Fibroblast of lung (primary cell): Measurements from ENCODE around the gene BTBD8. TPM values are rescaled to one million over a fixed set of nuclear protein-coding genes. Genes with fewer than 3 reads are reported as not detected.
A peak's percentile ranks its signal among the peaks of the same experiment; 100 is the strongest.

Source experiments
- DNase-seq, 2 donors: peaks; one replicate each; pipeline versions ENCODE4 v3.0.0 to v3.0.0-alpha.2; 2010; ENCODE audit warnings: low read depth in 2 of 2
- H2AFZ ChIP-seq: 2 replicates; pipeline ENCODE4 v1.5.1; 2012; ENCODE audit warnings: low read length, control low read depth, inconsistent platforms
- H3K27ac ChIP-seq: 2 replicates; pipeline ENCODE4 v1.5.1; 2011; ENCODE audit warnings: low read length, control low read depth; ENCODE audit not compliant: insufficient read depth
- H3K27me3 ChIP-seq: 2 replicates; pipeline ENCODE4 v1.5.1; 2011; ENCODE audit warnings: mild to moderate bottlenecking, low read length; ENCODE audit not compliant: control insufficient read depth, insufficient read depth
- H3K36me3 ChIP-seq: 2 replicates; pipeline ENCODE4 v1.5.1; 2011; ENCODE audit warnings: low read length; ENCODE audit not compliant: control insufficient read depth, insufficient read depth
- H3K4me1 ChIP-seq: 2 replicates; pipeline ENCODE4 v1.5.1; 2011; ENCODE audit warnings: low read length; ENCODE audit not compliant: control insufficient read depth, insufficient read depth; ENCODE audit errors: extremely low read depth
- H3K4me2 ChIP-seq: 2 replicates; pipeline ENCODE4 v1.5.1; 2011; ENCODE audit warnings: low read length, control low read depth; ENCODE audit not compliant: insufficient read depth; ENCODE audit errors: extremely low read depth
- H3K4me3 ChIP-seq, 4 experiments: fragments of 200-600 bp in 1 of 4; sonication (generic) in 1 of 4; replicated peaks in 1 of 4; 2 replicates each; pipeline ENCODE4 v1.5.1; 2011 to 2016; ENCODE audit warnings: low read length in 4 of 4, low read depth in 3 of 4, mild to moderate bottlenecking in 3 of 4, control low read depth in 2 of 4, inconsistent platforms in 1 of 4, mixed read lengths in 1 of 4; ENCODE audit not compliant: insufficient read depth in 1 of 4; ENCODE audit errors: control extremely low read depth in 1 of 4
- H3K79me2 ChIP-seq: 2 replicates; pipeline ENCODE4 v1.5.1; 2012; ENCODE audit warnings: mild to moderate bottlenecking, low read length, inconsistent platforms; ENCODE audit not compliant: control insufficient read depth, insufficient read depth
- H3K9ac ChIP-seq: 2 replicates; pipeline ENCODE4 v1.5.1; 2011; ENCODE audit warnings: mild to moderate bottlenecking, low read length, control low read depth; ENCODE audit not compliant: insufficient read depth
- H3K9me3 ChIP-seq: 2 replicates; pipeline ENCODE4 v1.5.1; 2012; ENCODE audit warnings: low read depth, low read length; ENCODE audit not compliant: control insufficient read depth, insufficient read depth
- H4K20me1 ChIP-seq: 2 replicates; pipeline ENCODE4 v1.5.1; 2011; ENCODE audit warnings: low read length; ENCODE audit not compliant: control insufficient read depth, insufficient read depth; ENCODE audit errors: extremely low read depth
- EZH2 ChIP-seq: IDR thresholded peaks from 2 replicates; pipeline ENCODE4 v1.5.1; 2012; ENCODE audit warnings: low read length, control low read depth, mild to moderate bottlenecking; ENCODE audit errors: missing control alignments
- polyA plus RNA-seq, 2 donors: library from polyadenylated mRNA; depleted of rRNA in 1 of 2; stranded (reverse) in 1 of 2; unstranded in 1 of 2; fragments of >200 nt; gene quantifications; 2 replicates each; pipeline ENCODE4 v1.2.1, GENCODE V29; 2011 to 2012; ENCODE audit warnings: missing spikeins in 1 of 2
- total RNA-seq: library from RNA; depleted of rRNA; stranded (reverse); fragments of >200 nt; gene quantifications from 2 replicates; pipeline ENCODE4 v1.2.1, GENCODE V29; 2014
- TF ChIP-seq, protein P1 (sequence below), 2 donors: IDR thresholded peaks in 1 of 2; conservative IDR thresholded peaks in 1 of 2; 1 replicate in 1 of 2; 2 replicates in 1 of 2; pipeline ENCODE4 v1.5.1; 2011 to 2012; ENCODE audit warnings: low read length in 2 of 2, control low read depth in 1 of 2, inconsistent platforms in 1 of 2, low read depth in 1 of 2, mild to moderate bottlenecking in 1 of 2

Gene BTBD8
- total and polyA plus RNA-seq, 2 donors (not counting 1 experiment from before 2014, with no cell fraction given) = 2.2 to 10.6 TPM

GRCh38 chr1:92136341-92136740 is 56.2 kb downstream of the BTBD8 start:
- no peaks in the 10 kb centered on the region for H3K9me3 ChIP-seq
- H2AFZ ChIP-seq = no peak overlapping the region
- H3K9ac ChIP-seq = no peak overlapping the region
- no peaks in the 10 kb centered on the region for H3K79me2 ChIP-seq
- TF ChIP-seq, protein P1, sequence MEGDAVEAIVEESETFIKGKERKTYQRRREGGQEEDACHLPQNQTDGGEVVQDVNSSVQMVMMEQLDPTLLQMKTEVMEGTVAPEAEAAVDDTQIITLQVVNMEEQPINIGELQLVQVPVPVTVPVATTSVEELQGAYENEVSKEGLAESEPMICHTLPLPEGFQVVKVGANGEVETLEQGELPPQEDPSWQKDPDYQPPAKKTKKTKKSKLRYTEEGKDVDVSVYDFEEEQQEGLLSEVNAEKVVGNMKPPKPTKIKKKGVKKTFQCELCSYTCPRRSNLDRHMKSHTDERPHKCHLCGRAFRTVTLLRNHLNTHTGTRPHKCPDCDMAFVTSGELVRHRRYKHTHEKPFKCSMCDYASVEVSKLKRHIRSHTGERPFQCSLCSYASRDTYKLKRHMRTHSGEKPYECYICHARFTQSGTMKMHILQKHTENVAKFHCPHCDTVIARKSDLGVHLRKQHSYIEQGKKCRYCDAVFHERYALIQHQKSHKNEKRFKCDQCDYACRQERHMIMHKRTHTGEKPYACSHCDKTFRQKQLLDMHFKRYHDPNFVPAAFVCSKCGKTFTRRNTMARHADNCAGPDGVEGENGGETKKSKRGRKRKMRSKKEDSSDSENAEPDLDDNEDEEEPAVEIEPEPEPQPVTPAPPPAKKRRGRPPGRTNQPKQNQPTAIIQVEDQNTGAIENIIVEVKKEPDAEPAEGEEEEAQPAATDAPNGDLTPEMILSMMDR (conservative IDR thresholded peaks at IDR 0.05 in 1 of 2, IDR thresholded peaks at IDR 0.05 in 1 of 2; ENCODE audit: low read depth in 1 of 2, low read length in 2 of 2) = no peak
- TF ChIP-seq EZH2 = no peak
- H3K4me1 ChIP-seq = no peaks in the 10 kb centered on the region
- no peak overlapping the region for H3K27ac ChIP-seq
- H3K36me3 ChIP-seq = no peaks in the 10 kb centered on the region
- no peak overlapping the region for H3K4me2 ChIP-seq
- peak in 1 of 2 donors; percentile 18 for DNase-seq
- H3K27me3 ChIP-seq = no peaks in the 10 kb centered on the region
- H3K4me3 ChIP-seq = no peak overlapping the region
- no peaks in the 10 kb centered on the region for H4K20me1 ChIP-seq

DNA sequence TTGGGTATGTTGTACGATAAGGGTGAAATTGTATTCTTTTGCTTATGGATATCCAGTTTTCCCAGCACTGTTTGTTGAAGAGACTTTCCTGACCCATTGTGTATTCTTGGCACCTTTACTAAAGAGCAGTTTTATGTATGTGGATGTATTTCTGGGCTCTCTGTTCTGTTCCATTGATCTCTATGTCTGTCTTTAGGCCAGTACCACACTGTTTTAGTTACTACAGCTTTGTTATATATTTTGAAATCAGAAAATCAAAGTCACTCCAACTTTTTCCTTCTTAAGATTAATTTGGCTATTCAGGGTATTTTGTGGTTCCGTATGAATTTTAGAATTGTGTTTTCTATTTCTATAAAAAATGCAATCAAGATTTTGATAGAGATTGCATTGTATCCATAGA is 74.8 kb downstream of the BTBD8 start:
- no peaks in the 10 kb centered on the region for H3K4me1 ChIP-seq
- H2AFZ ChIP-seq = no peak overlapping the region
- no peak overlapping the region for H3K4me3 ChIP-seq
- no peak overlapping the region for H3K9ac ChIP-seq
- no peaks in the 10 kb centered on the region for H3K9me3 ChIP-seq
- no peak for DNase-seq
- H3K4me2 ChIP-seq = no peak overlapping the region
- TF ChIP-seq, protein P1 (conservative IDR thresholded peaks at IDR 0.05 in 1 of 2, IDR thresholded peaks at IDR 0.05 in 1 of 2; ENCODE audit: low read depth in 1 of 2, low read length in 2 of 2) = no peak
- TF ChIP-seq EZH2 = no peak
- H3K79me2 ChIP-seq = no peaks in the 10 kb centered on the region
- H3K27me3 ChIP-seq = no peaks in the 10 kb centered on the region
- no peak overlapping the region for H3K27ac ChIP-seq
- no peaks in the 10 kb centered on the region for H4K20me1 ChIP-seq
- no peaks in the 10 kb centered on the region for H3K36me3 ChIP-seq

- H3K9me3 ChIP-seq = no peaks in the 10 kb centered on the region
- no peaks in the 10 kb centered on the region for H3K27me3 ChIP-seq
- H3K36me3 ChIP-seq = no peaks in the 10 kb centered on the region
- no peak overlapping the region for H3K4me3 ChIP-seq
- no peaks in the 10 kb centered on the region for H3K4me1 ChIP-seq
- H3K9ac ChIP-seq = no peak overlapping the region
- H3K79me2 ChIP-seq = no peaks in the 10 kb centered on the region
- no peak for DNase-seq
- H3K4me2 ChIP-seq = no peak overlapping the region
- no peak overlapping the region for H2AFZ ChIP-seq
- TF ChIP-seq, protein P1 (conservative IDR thresholded peaks at IDR 0.05 in 1 of 2, IDR thresholded peaks at IDR 0.05 in 1 of 2; ENCODE audit: low read depth in 1 of 2, low read length in 2 of 2) = no peak
- TF ChIP-seq EZH2 = no peak
- no peak overlapping the region for H3K27ac ChIP-seq
- no peaks in the 10 kb centered on the region for H4K20me1 ChIP-seq
Observed at GRCh38 chr1:92159593-92159992, 79.4 kb downstream of the BTBD8 start.
